ENCODE data around the gene BCR. TPM values are rescaled to one million over a fixed set of nuclear protein-coding genes. Genes with fewer than 3 reads are reported as not detected.

BCR gene
- total RNA-seq, 2 donors from 2014 or later, result 91.8 to 93.2 TPM

GRCh38 chr22:23241562-23242472, 61.5 kb downstream of the BCR start:
- Mint-ChIP-seq H3K36me3 (ENCODE audit: low read depth) (no peaks in the 10 kb centered on the region), H3K4me3 (peak overlapping the region; percentile 75)

DNA sequence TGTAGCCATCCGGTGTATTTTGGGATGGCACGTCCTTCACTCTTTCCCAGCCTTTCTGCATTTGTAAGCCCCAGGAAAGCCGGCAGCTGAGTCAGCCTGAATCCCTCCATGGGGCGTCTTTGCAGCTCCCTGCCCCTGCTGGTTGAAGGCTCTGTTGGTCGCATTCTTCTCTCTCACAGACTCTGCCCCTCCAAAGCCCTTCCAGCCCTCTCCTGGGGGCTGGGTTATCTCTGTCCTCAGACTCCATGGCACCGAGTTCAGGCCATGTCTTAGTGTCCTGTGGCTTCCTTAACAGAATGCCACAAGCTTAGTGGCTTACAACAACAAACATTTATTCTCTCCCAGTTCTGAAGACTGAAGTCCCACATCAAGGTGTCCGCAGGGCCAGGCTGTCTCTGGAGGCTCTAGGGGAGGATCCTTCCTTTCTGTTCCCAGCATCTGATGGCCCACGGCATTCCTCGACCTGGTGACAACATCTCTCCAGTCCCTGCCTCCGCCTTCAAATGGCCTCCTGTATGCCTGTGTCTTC, 62.2 kb downstream of the BCR start:
- Mint-ChIP-seq H3K27me3 (no peaks in the 10 kb centered on the region), H3K4me3 (peak overlapping the region; percentile 90), H3K4me1 (peaks cover 67% of the 10 kb centered on the region), H3K27ac (peak overlapping the region; percentile 100), H3K36me3 (ENCODE audit: low read depth) (no peaks in the 10 kb centered on the region)
- no peaks in the 10 kb centered on the region for H3K9me3 ChIP-seq (ENCODE audit: control insufficient read depth, low read length, poor library complexity, severe bottlenecking)
- DNase-seq, result no peak
- peak; percentile 15 for ATAC-seq

More at GRCh38 chr22:23241562-23242472, 61.5 kb downstream of the BCR start:
- H3K27me3 Mint-ChIP-seq, result no peaks in the 10 kb centered on the region
- peak overlapping the region; percentile 100 for H3K27ac Mint-ChIP-seq
- ATAC-seq (no peak), DNase-seq (no peak)
- H3K9me3 ChIP-seq (ENCODE audit: control insufficient read depth, low read length, poor library complexity, severe bottlenecking), result no peaks in the 10 kb centered on the region
- H3K4me1 Mint-ChIP-seq, result peaks cover 66% of the 10 kb centered on the region

DNA sequence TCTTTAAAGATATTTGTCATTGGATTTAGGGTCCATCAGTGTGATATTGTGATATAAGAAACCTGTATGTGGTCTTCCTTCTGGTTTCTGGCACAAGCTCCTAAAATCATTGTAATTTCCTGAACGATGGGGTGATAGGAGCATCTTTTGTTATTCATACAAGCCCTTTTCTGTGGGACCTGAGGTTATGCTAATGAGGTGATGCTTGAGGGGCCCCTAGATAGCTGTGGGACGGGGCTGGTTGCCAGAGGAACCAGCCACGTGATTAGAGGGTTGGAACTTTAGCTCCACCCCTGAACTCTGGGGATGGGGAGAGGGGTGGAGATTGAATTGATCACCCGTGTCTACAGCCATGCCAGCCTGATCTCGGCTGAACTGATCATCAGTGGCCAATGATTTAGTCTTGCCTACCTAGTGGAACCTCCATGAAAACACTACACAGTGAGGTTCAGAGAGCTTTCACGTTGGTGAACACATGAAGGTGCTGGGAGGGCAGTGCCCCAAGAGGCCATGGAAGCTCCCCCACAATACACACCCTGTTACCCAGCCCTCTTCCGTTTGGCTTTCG, 62.8 kb downstream of the BCR start:
- Mint-ChIP-seq H3K36me3 (ENCODE audit: low read depth) (no peaks in the 10 kb centered on the region), H3K4me3 (peak overlapping the region; percentile 90), H3K27ac (peak overlapping the region; percentile 100), H3K27me3 (no peaks in the 10 kb centered on the region), H3K4me1 (peaks cover 67% of the 10 kb centered on the region)
- peak; percentile 25 to 63 (median 54) for DNase-seq
- H3K9me3 ChIP-seq (ENCODE audit: control insufficient read depth, low read length, poor library complexity, severe bottlenecking), result no peaks in the 10 kb centered on the region
- ATAC-seq, result peak; percentile 95

- H3K27me3 Mint-ChIP-seq, result no peaks in the 10 kb centered on the region
- ATAC-seq, result no peak
- peaks cover 67% of the 10 kb centered on the region for H3K4me1 Mint-ChIP-seq
Observed at GRCh38 chr22:23243859-23244689, 63.8 kb downstream of the BCR start.

GRCh38 chr22:23244690-23245044, 64.4 kb downstream of the BCR start:
- Mint-ChIP-seq H3K27me3 (no peaks in the 10 kb centered on the region), H3K4me3 (no peak overlapping the region), H3K27ac (peak overlapping the region; percentile 100), H3K4me1 (peaks cover 67% of the 10 kb centered on the region), H3K36me3 (ENCODE audit: low read depth) (no peaks in the 10 kb centered on the region)
- no peaks in the 10 kb centered on the region for H3K9me3 ChIP-seq (ENCODE audit: control insufficient read depth, low read length, poor library complexity, severe bottlenecking)
- ATAC-seq, result no peak
- no peak for DNase-seq

More at GRCh38 chr22:23243859-23244689, 63.8 kb downstream of the BCR start:
- H3K27ac Mint-ChIP-seq, result peak overlapping the region; percentile 100
- H3K4me3 Mint-ChIP-seq, result no peak overlapping the region
- H3K36me3 Mint-ChIP-seq (ENCODE audit: low read depth), result no peaks in the 10 kb centered on the region
- no peaks in the 10 kb centered on the region for H3K9me3 ChIP-seq (ENCODE audit: control insufficient read depth, low read length, poor library complexity, severe bottlenecking)
- no peak for DNase-seq

DNA sequence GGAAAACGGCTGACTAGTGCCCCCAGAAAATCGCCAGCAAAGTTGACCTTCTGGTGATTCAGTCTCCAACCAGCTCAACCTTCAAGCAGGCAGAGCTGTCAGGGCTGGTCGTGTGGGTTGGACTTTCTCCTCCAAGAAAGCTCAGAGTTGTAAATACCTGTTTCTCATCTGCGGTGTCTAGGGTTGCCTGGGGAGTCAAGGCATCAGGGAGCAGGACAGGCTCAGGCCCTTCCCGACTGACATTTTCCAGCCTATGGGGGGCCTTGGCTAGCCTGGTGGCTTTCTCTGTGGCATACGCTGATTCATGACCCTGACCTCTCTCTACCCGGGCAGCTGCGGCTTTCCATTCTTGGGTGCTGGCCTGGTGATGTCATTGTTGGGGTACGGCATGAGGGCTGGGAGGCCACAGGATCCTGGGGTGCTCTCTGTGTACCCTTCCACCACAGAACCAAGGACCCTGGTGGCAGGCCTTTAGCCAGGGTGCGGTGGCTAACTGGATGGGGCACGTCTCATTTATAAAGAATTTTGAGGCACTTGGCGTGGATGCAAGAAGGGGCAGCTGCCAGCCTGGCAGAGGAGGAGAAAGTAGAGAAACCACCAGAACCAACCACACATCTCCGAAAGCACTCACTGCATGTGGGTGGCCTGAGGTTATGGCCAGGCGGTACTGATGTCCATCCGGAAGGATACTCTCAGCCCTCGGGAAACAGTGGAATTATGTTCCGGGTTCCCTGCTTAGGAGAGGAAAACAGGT, 64.9 kb downstream of the BCR start:
- H3K4me1 Mint-ChIP-seq, result peaks cover 72% of the 10 kb centered on the region

GRCh38 chr22:23245799-23246136, 65.5 kb downstream of the BCR start:
- DNase-seq (no peak), ATAC-seq (no peak)
- H3K9me3 ChIP-seq (ENCODE audit: control insufficient read depth, low read length, poor library complexity, severe bottlenecking), result no peaks in the 10 kb centered on the region
- Mint-ChIP-seq H3K4me1 (peaks cover 74% of the 10 kb centered on the region), H3K4me3 (no peak overlapping the region), H3K27ac (peak overlapping the region; percentile 100), H3K36me3 (ENCODE audit: low read depth) (no peaks in the 10 kb centered on the region), H3K27me3 (no peaks in the 10 kb centered on the region)

More for the DNA sequence above, 64.9 kb downstream of the BCR start:
- Mint-ChIP-seq H3K27ac (peak overlapping the region; percentile 100), H3K36me3 (ENCODE audit: low read depth) (no peaks in the 10 kb centered on the region), H3K27me3 (no peaks in the 10 kb centered on the region), H3K4me3 (no peak overlapping the region)
- no peaks in the 10 kb centered on the region for H3K9me3 ChIP-seq (ENCODE audit: control insufficient read depth, low read length, poor library complexity, severe bottlenecking)
- DNase-seq, result no peak
- ATAC-seq, result no peak

- peak overlapping the region; percentile 88 for H3K27ac Mint-ChIP-seq
- no peak overlapping the region for H3K4me3 Mint-ChIP-seq
- peaks cover 65% of the 10 kb centered on the region for H3K4me1 Mint-ChIP-seq
- ATAC-seq (no peak), DNase-seq (no peak)
- no peaks in the 10 kb centered on the region for H3K36me3 Mint-ChIP-seq (ENCODE audit: low read depth)
- H3K9me3 ChIP-seq (ENCODE audit: control insufficient read depth, low read length, poor library complexity, severe bottlenecking), result no peaks in the 10 kb centered on the region
- H3K27me3 Mint-ChIP-seq, result no peaks in the 10 kb centered on the region
Observed at GRCh38 chr22:23246982-23247766, 66.9 kb downstream of the BCR start.

GRCh38 chr22:23248583-23248982, 68.3 kb downstream of the BCR start:
- H3K27ac Mint-ChIP-seq, result peak overlapping the region; percentile 88

DNA sequence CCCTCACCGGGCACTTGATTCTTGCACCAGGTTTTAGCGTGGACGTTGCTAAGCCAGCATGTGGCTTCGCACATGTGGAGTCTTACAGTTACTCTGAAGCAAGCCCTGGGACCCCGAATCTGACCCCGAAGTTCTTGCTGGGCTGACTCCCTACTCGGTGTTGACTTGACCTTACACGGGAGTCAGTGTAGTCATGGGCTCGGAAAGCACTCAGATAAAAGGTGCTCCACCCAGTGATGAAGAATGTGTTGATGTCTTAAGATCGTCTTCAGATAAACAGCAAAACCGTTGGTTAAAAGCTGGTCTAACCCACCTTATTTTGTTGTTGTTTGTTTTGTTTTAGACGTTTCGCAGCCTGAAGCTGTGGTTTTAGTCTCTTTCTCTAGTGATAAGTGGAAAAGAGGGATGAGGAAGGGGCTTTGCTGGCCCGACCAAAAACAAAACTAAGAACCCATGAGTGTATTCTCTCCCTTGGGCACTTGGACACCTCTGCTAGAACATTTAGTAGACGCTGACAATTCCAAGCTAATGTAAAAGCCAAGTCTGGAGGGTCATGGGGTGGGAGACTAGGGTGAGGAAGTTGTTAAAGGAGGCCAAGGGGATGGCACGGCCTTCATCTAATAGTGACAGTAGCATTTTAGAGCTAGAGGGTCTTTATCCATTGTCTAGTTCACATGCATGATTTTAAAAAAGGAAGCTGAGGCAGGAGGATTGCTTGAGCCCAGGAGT, 69.9 kb downstream of the BCR start:
- peak; percentile 48 for ATAC-seq
- H3K27ac Mint-ChIP-seq, result peak overlapping the region; percentile 92
- no peaks in the 10 kb centered on the region for H3K9me3 ChIP-seq (ENCODE audit: control insufficient read depth, low read length, poor library complexity, severe bottlenecking)
- no peak for DNase-seq
- peak overlapping the region; percentile 75 for H3K4me3 Mint-ChIP-seq
- no peaks in the 10 kb centered on the region for H3K27me3 Mint-ChIP-seq
- H3K36me3 Mint-ChIP-seq (ENCODE audit: low read depth), result no peaks in the 10 kb centered on the region
- H3K4me1 Mint-ChIP-seq, result peaks cover 49% of the 10 kb centered on the region

More at GRCh38 chr22:23248583-23248982, 68.3 kb downstream of the BCR start:
- no peaks in the 10 kb centered on the region for H3K9me3 ChIP-seq (ENCODE audit: control insufficient read depth, low read length, poor library complexity, severe bottlenecking)
- DNase-seq (no peak), ATAC-seq (no peak)
- H3K4me1 Mint-ChIP-seq, result peaks cover 53% of the 10 kb centered on the region
- H3K4me3 Mint-ChIP-seq, result peak overlapping the region; percentile 43
- no peaks in the 10 kb centered on the region for H3K27me3 Mint-ChIP-seq
- no peaks in the 10 kb centered on the region for H3K36me3 Mint-ChIP-seq (ENCODE audit: low read depth)

GRCh38 chr22:23250785-23251363, 70.6 kb downstream of the BCR start:
- H3K27me3 Mint-ChIP-seq, result no peaks in the 10 kb centered on the region
- H3K4me3 Mint-ChIP-seq, result peak overlapping the region; percentile 75
- H3K4me1 Mint-ChIP-seq, result peaks cover 45% of the 10 kb centered on the region
- DNase-seq (no peak), ATAC-seq (no peak)
- no peaks in the 10 kb centered on the region for H3K9me3 ChIP-seq (ENCODE audit: control insufficient read depth, low read length, poor library complexity, severe bottlenecking)
- no peaks in the 10 kb centered on the region for H3K36me3 Mint-ChIP-seq (ENCODE audit: low read depth)
- H3K27ac Mint-ChIP-seq, result peak overlapping the region; percentile 92

Measured in T-helper 17 cell (primary cell).